Measurements from ENCODE around the gene SPATA1. TPM values are rescaled to one million over a fixed set of nuclear protein-coding genes. Genes with fewer than 3 reads are reported as not detected.

The SPATA1 gene
- total RNA-seq, 1 donor from 2014 or later: 1.0 TPM

- Histone ChIP-seq H3K36me3 (ENCODE audit: control insufficient read depth in 3 of 3, insufficient read depth in 3 of 3, low read length in 3 of 3) (peaks cover 0 to 5% (median 0%) of the 10 kb centered on the region in 3 donors), H3K9ac (ENCODE audit: low read depth in 1 of 3, low read length in 3 of 3) (no peak overlapping the region), H3K4me3 (ENCODE audit: low read length in 3 of 3) (no peak overlapping the region), H3K27ac (ENCODE audit: low read depth, low read length) (no peak overlapping the region), H3K4me1 (ENCODE audit: control insufficient read depth in 3 of 3, insufficient read depth in 3 of 3, low read length in 3 of 3) (no peaks in the 10 kb centered on the region), H3K9me3 (ENCODE audit: control insufficient read depth in 3 of 3, low read length in 3 of 3) (no peaks in the 10 kb centered on the region), H3K27me3 (ENCODE audit: control insufficient read depth in 3 of 3, insufficient read depth in 3 of 3, low read length in 3 of 3) (no peaks in the 10 kb centered on the region)
Measured at GRCh38 chr1:84550826-84551225, 44.6 kb downstream of the SPATA1 start.

GRCh38 chr1:84569216-84569615 lies 63.0 kb downstream of the SPATA1 start:
- H3K9me3 ChIP-seq (ENCODE audit: control insufficient read depth in 3 of 3, low read length in 3 of 3): no peaks in the 10 kb centered on the region
- H3K9ac ChIP-seq (ENCODE audit: low read depth in 1 of 3, low read length in 3 of 3): no peak overlapping the region
- H3K4me3 ChIP-seq (ENCODE audit: low read length in 3 of 3): no peak overlapping the region
- H3K27me3 ChIP-seq (ENCODE audit: control insufficient read depth in 3 of 3, insufficient read depth in 3 of 3, low read length in 3 of 3): no peaks in the 10 kb centered on the region
- peaks cover 3 to 10% (median 6%) of the 10 kb centered on the region in 3 donors for H3K4me1 ChIP-seq (ENCODE audit: control insufficient read depth in 3 of 3, insufficient read depth in 3 of 3, low read length in 3 of 3)
- H3K36me3 ChIP-seq (ENCODE audit: control insufficient read depth in 3 of 3, insufficient read depth in 3 of 3, low read length in 3 of 3): peaks cover 0 to 11% (median 3%) of the 10 kb centered on the region in 3 donors
- H3K27ac ChIP-seq (ENCODE audit: low read depth, low read length): no peak overlapping the region

- H3K9ac ChIP-seq (ENCODE audit: low read depth in 1 of 3, low read length in 3 of 3): no peak overlapping the region
- no peak overlapping the region for H3K4me3 ChIP-seq (ENCODE audit: low read length in 3 of 3)
- no peaks in the 10 kb centered on the region for H3K9me3 ChIP-seq (ENCODE audit: control insufficient read depth in 3 of 3, low read length in 3 of 3)
- no peaks in the 10 kb centered on the region for H3K27me3 ChIP-seq (ENCODE audit: control insufficient read depth in 3 of 3, insufficient read depth in 3 of 3, low read length in 3 of 3)
- no peak overlapping the region for H3K27ac ChIP-seq (ENCODE audit: low read depth, low read length)
- peaks cover 0 to 8% (median 3%) of the 10 kb centered on the region in 3 donors for H3K36me3 ChIP-seq (ENCODE audit: control insufficient read depth in 3 of 3, insufficient read depth in 3 of 3, low read length in 3 of 3)
- peaks cover 3 to 15% (median 6%) of the 10 kb centered on the region in 3 donors for H3K4me1 ChIP-seq (ENCODE audit: control insufficient read depth in 3 of 3, insufficient read depth in 3 of 3, low read length in 3 of 3)
Measured at GRCh38 chr1:84570436-84571149, 64.4 kb downstream of the SPATA1 start.

- no peaks in the 10 kb centered on the region for H3K9me3 ChIP-seq (ENCODE audit: control insufficient read depth in 3 of 3, low read length in 3 of 3)
- H3K27me3 ChIP-seq (ENCODE audit: control insufficient read depth in 3 of 3, insufficient read depth in 3 of 3, low read length in 3 of 3): no peaks in the 10 kb centered on the region
- peaks cover 3 to 15% (median 6%) of the 10 kb centered on the region in 3 donors for H3K4me1 ChIP-seq (ENCODE audit: control insufficient read depth in 3 of 3, insufficient read depth in 3 of 3, low read length in 3 of 3)
- no peak overlapping the region for H3K4me3 ChIP-seq (ENCODE audit: low read length in 3 of 3)
- H3K9ac ChIP-seq (ENCODE audit: low read depth in 1 of 3, low read length in 3 of 3): no peak overlapping the region
- no peak overlapping the region for H3K27ac ChIP-seq (ENCODE audit: low read depth, low read length)
- H3K36me3 ChIP-seq (ENCODE audit: control insufficient read depth in 3 of 3, insufficient read depth in 3 of 3, low read length in 3 of 3): peaks cover 0 to 8% (median 3%) of the 10 kb centered on the region in 3 donors
Measured at GRCh38 chr1:84571150-84571535, 65.0 kb downstream of the SPATA1 start.

GRCh38 chr1:84573481-84573966 lies 67.3 kb downstream of the SPATA1 start:
- H3K27me3 ChIP-seq (ENCODE audit: control insufficient read depth in 3 of 3, insufficient read depth in 3 of 3, low read length in 3 of 3): no peaks in the 10 kb centered on the region
- peaks cover 3 to 15% (median 6%) of the 10 kb centered on the region in 3 donors for H3K4me1 ChIP-seq (ENCODE audit: control insufficient read depth in 3 of 3, insufficient read depth in 3 of 3, low read length in 3 of 3)
- H3K36me3 ChIP-seq (ENCODE audit: control insufficient read depth in 3 of 3, insufficient read depth in 3 of 3, low read length in 3 of 3): peaks cover 0 to 5% (median 3%) of the 10 kb centered on the region in 3 donors
- no peaks in the 10 kb centered on the region for H3K9me3 ChIP-seq (ENCODE audit: control insufficient read depth in 3 of 3, low read length in 3 of 3)
- H3K4me3 ChIP-seq (ENCODE audit: low read length in 3 of 3): peak overlapping the region; percentile 66 to 91 (median 89)
- H3K27ac ChIP-seq (ENCODE audit: low read depth, low read length): peak overlapping the region; percentile 90
- peak overlapping the region; percentile 91 to 98 (median 93) for H3K9ac ChIP-seq (ENCODE audit: low read depth in 1 of 3, low read length in 3 of 3)

- peak within 1 kb of the TSS; percentile 90 for H3K27ac ChIP-seq (ENCODE audit: low read depth, low read length)
- H3K9me3 ChIP-seq (ENCODE audit: control insufficient read depth in 3 of 3, low read length in 3 of 3): no peaks in the 10 kb centered on the region
- H3K36me3 ChIP-seq (ENCODE audit: control insufficient read depth in 3 of 3, insufficient read depth in 3 of 3, low read length in 3 of 3): peaks cover 0 to 2% (median 2%) of the 10 kb centered on the region in 3 donors
- H3K27me3 ChIP-seq (ENCODE audit: control insufficient read depth in 3 of 3, insufficient read depth in 3 of 3, low read length in 3 of 3): no peaks in the 10 kb centered on the region
- peak within 1 kb of the TSS; percentile 66 to 91 (median 89) for H3K4me3 ChIP-seq (ENCODE audit: low read length in 3 of 3)
- peak within 1 kb of the TSS; percentile 91 to 98 (median 93) for H3K9ac ChIP-seq (ENCODE audit: low read depth in 1 of 3, low read length in 3 of 3)
- peaks cover 3 to 15% (median 6%) of the 10 kb centered on the region in 3 donors for H3K4me1 ChIP-seq (ENCODE audit: control insufficient read depth in 3 of 3, insufficient read depth in 3 of 3, low read length in 3 of 3)
Measured at GRCh38 chr1:84573967-84574842, 68.0 kb downstream of the SPATA1 start, which contains the start of gene CTBS. Gene CTBS (minus strand): TSS chr1:84574440. CDS start chr1:84574415, 25 bp downstream.

GRCh38 chr1:84574936-84575335 lies 68.8 kb downstream of the SPATA1 start:
- Histone ChIP-seq H3K9ac (ENCODE audit: low read depth in 1 of 3, low read length in 3 of 3) (peak overlapping the region in 1 of 3 donors; percentile 61), H3K4me1 (ENCODE audit: control insufficient read depth in 3 of 3, insufficient read depth in 3 of 3, low read length in 3 of 3) (peaks cover 3 to 15% (median 6%) of the 10 kb centered on the region in 3 donors), H3K9me3 (ENCODE audit: control insufficient read depth in 3 of 3, low read length in 3 of 3) (no peaks in the 10 kb centered on the region), H3K27ac (ENCODE audit: low read depth, low read length) (peak overlapping the region; percentile 36), H3K27me3 (ENCODE audit: control insufficient read depth in 3 of 3, insufficient read depth in 3 of 3, low read length in 3 of 3) (no peaks in the 10 kb centered on the region), H3K36me3 (ENCODE audit: control insufficient read depth in 3 of 3, insufficient read depth in 3 of 3, low read length in 3 of 3) (no peaks in the 10 kb centered on the region), H3K4me3 (ENCODE audit: low read length in 3 of 3) (peak overlapping the region in 2 of 3 donors; percentile 66 to 84)

- Histone ChIP-seq H3K36me3 (ENCODE audit: control insufficient read depth in 3 of 3, insufficient read depth in 3 of 3, low read length in 3 of 3) (no peaks in the 10 kb centered on the region), H3K4me3 (ENCODE audit: low read length in 3 of 3) (no peak overlapping the region), H3K4me1 (ENCODE audit: control insufficient read depth in 3 of 3, insufficient read depth in 3 of 3, low read length in 3 of 3) (no peaks in the 10 kb centered on the region), H3K27ac (ENCODE audit: low read depth, low read length) (no peak overlapping the region), H3K9ac (ENCODE audit: low read depth in 1 of 3, low read length in 3 of 3) (no peak overlapping the region), H3K9me3 (ENCODE audit: control insufficient read depth in 3 of 3, low read length in 3 of 3) (peaks cover 0 to 4% (median 2%) of the 10 kb centered on the region in 3 donors), H3K27me3 (ENCODE audit: control insufficient read depth in 3 of 3, insufficient read depth in 3 of 3, low read length in 3 of 3) (no peaks in the 10 kb centered on the region)
Measured at GRCh38 chr1:84581648-84582047, 75.5 kb downstream of the SPATA1 start.

GRCh38 chr1:84582802-84583587 lies 76.8 kb downstream of the SPATA1 start:
- peaks cover 5% of the 10 kb centered on the region in 3 donors for H3K4me1 ChIP-seq (ENCODE audit: control insufficient read depth in 3 of 3, insufficient read depth in 3 of 3, low read length in 3 of 3)
- no peak overlapping the region for H3K4me3 ChIP-seq (ENCODE audit: low read length in 3 of 3)
- H3K27me3 ChIP-seq (ENCODE audit: control insufficient read depth in 3 of 3, insufficient read depth in 3 of 3, low read length in 3 of 3): no peaks in the 10 kb centered on the region
- H3K36me3 ChIP-seq (ENCODE audit: control insufficient read depth in 3 of 3, insufficient read depth in 3 of 3, low read length in 3 of 3): no peaks in the 10 kb centered on the region
- H3K9me3 ChIP-seq (ENCODE audit: control insufficient read depth in 3 of 3, low read length in 3 of 3): peaks cover 0 to 4% (median 2%) of the 10 kb centered on the region in 3 donors
- H3K27ac ChIP-seq (ENCODE audit: low read depth, low read length): no peak overlapping the region
- H3K9ac ChIP-seq (ENCODE audit: low read depth in 1 of 3, low read length in 3 of 3): no peak overlapping the region

Data from skeletal muscle tissue (tissue), 4 donors.